Measurements from ENCODE around the gene TPPP3.

TPPP3 gene

GRCh38 chr16:67405336-67405735 is 12.0 kb upstream of the TPPP3 start:
- no peak for TF ChIP-seq GATA1 (IDR thresholded peaks at IDR 0.05; ENCODE audit: low read depth, low read length)
- TF ChIP-seq POLR2A (IDR thresholded peaks at IDR 0.05; ENCODE audit: low read length) = no peak
- DNase-seq = no peak

- TF ChIP-seq POLR2A (IDR thresholded peaks at IDR 0.05; ENCODE audit: low read length) (no peak), GATA1 (IDR thresholded peaks at IDR 0.05; ENCODE audit: low read depth, low read length) (no peak)
- no peak for DNase-seq
These were observed 11.5 kb upstream of the TPPP3 start for GRCh38 chr16:67404740-67405226.

GRCh38 chr16:67403976-67404555 is 10.8 kb upstream of the TPPP3 start:
- no peak for DNase-seq
- TF ChIP-seq GATA1 (IDR thresholded peaks at IDR 0.05; ENCODE audit: low read depth, low read length) = no peak
- TF ChIP-seq POLR2A (IDR thresholded peaks at IDR 0.05; ENCODE audit: low read length) = no peak

GRCh38 chr16:67400901-67401300 is 7.6 kb upstream of the TPPP3 start:
- DNase-seq = no peak
- TF ChIP-seq POLR2A (IDR thresholded peaks at IDR 0.05; ENCODE audit: low read length) (no peak), GATA1 (IDR thresholded peaks at IDR 0.05; ENCODE audit: low read depth, low read length) (no peak)

- DNase-seq = no peak
- TF ChIP-seq POLR2A (IDR thresholded peaks at IDR 0.05; ENCODE audit: low read length) = no peak
- no peak for TF ChIP-seq GATA1 (IDR thresholded peaks at IDR 0.05; ENCODE audit: low read depth, low read length)
These were observed 6.7 kb upstream of the TPPP3 start for GRCh38 chr16:67399749-67400704.

- peak; percentile 51 to 69 for DNase-seq
- TF ChIP-seq GATA1 (IDR thresholded peaks at IDR 0.05; ENCODE audit: low read depth, low read length) = no peak
- no peak for TF ChIP-seq POLR2A (IDR thresholded peaks at IDR 0.05; ENCODE audit: low read length)
These were observed 6.0 kb upstream of the TPPP3 start for GRCh38 chr16:67399218-67399733.

- no peak for DNase-seq
- TF ChIP-seq GATA1 (IDR thresholded peaks at IDR 0.05; ENCODE audit: low read depth, low read length) (no peak), POLR2A (IDR thresholded peaks at IDR 0.05; ENCODE audit: low read length) (no peak)
These were observed 5.4 kb upstream of the TPPP3 start for GRCh38 chr16:67398546-67399217.

- no peak for DNase-seq
- TF ChIP-seq GATA1 (IDR thresholded peaks at IDR 0.05; ENCODE audit: low read depth, low read length) (no peak), POLR2A (IDR thresholded peaks at IDR 0.05; ENCODE audit: low read length) (no peak)
These were observed 4.7 kb upstream of the TPPP3 start for GRCh38 chr16:67397812-67398545.

- TF ChIP-seq GATA1 (IDR thresholded peaks at IDR 0.05; ENCODE audit: low read depth, low read length) (no peak), POLR2A (IDR thresholded peaks at IDR 0.05; ENCODE audit: low read length) (no peak)
- no peak for DNase-seq
These were observed 3.9 kb upstream of the TPPP3 start for GRCh38 chr16:67397036-67397801.

- no peak for TF ChIP-seq POLR2A (IDR thresholded peaks at IDR 0.05; ENCODE audit: low read length)
- TF ChIP-seq GATA1 (IDR thresholded peaks at IDR 0.05; ENCODE audit: low read depth, low read length) = no peak
- peak; percentile 59 to 66 for DNase-seq
These were observed 3.1 kb upstream of the TPPP3 start for GRCh38 chr16:67396159-67397035.

GRCh38 chr16:67395458-67396158 is 2.3 kb upstream of the TPPP3 start:
- TF ChIP-seq POLR2A (IDR thresholded peaks at IDR 0.05; ENCODE audit: low read length) (no peak), GATA1 (IDR thresholded peaks at IDR 0.05; ENCODE audit: low read depth, low read length) (no peak)
- no peak for DNase-seq
